Fibroblast of peridontal ligament (primary cell): Measurements from ENCODE around the gene RRP15.

Experiments
- DNase-seq: peaks from one replicate; pipeline ENCODE4 v3.0.0-alpha.2; 2010; ENCODE audit errors: extremely low read depth

Gene RRP15

DNA sequence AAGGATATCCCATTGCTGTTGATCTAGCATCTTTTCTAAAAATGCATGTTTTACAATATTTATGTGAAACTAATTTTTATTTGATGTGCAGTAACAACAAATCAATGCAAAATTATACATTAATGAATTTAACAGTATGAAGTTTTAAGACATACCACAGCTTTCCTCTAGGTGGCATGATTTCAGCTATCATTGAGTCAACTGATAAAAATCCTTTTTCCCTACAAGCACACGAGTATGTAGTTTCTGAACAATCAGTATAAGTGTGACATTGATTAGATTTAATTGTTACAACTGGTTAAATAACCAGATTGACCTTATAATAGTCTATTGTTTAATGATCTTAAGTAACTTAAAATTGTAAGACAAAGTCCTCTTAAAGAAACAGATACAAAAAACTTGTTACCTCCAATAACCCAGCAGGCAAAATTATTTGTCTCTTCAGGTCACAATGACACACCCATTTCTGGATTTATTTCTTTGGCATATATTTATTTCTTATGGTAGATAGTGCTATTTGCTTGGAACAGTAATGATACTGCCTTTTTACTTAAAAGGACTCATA lies 54.3 kb downstream of the RRP15 start:
- DNase-seq, result peak; percentile 76

GRCh38 chr1:218341325-218341724 lies 56.2 kb downstream of the RRP15 start:
- no peak for DNase-seq

DNA sequence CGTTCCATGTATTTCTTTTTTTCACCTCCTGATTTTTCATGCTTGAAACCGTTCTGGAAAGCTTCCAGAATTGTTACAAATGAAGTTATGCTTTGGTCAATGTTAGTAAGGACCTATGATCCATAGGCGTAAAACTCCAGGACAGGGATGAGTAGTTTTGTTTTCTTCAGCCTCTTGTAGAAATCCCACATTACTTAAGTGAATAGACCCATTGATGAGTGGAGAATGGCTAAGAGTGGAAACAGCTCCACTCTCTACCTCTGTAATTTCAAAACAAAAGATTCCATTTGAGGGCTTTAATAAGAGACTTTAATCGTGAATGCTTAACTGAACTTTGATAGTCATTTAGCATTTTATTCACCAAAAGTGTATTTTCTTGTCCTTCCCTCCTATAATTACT lies 57.0 kb downstream of the RRP15 start:
- no peak for DNase-seq

DNA sequence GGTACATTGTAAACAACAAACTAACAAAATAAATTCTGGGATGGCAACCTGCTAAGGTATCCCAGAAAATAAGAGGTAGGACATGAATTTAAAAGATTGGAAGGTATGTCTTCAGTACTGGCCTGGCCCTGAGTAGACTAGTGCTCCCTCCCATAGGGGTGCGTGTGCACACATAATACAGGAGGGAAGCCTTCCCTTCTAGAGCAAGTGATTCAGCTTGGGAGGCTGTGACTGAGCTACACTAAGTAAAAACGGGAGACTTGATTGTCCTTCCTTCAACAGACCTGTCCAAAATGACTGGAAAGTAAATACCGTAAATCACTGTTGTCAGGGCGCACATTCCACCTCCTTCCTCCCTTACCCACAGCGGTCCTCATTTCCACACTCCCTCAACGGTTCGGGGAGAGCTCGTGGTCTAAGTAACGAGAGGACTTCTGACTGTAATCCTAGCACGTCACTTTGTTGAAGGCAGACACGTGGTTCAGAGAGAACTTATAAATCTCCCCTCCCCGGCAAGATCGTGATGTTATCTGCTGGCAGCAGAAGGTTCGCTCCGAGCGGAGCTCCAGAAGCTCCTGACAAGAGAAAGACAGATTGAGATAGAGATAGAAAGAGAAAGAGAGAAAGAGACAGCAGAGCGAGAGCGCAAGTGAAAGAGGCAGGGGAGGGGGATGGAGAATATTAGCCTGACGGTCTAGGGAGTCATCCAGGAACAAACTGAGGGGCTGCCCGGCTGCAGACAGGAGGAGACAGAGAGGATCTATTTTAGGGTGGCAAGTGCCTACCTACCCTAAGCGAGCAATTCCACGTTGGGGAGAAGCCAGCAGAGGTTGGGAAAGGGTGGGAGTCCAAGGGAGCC lies 60.0 kb downstream of the RRP15 start, which contains the start of gene TGFB2:
TSS of gene TGFB2 (plus strand) at position 523 of the 859 bp plus-strand sequence. CDS start 1,366 bp downstream, outside the sequence.
- DNase-seq, result peak; percentile 96

DNA sequence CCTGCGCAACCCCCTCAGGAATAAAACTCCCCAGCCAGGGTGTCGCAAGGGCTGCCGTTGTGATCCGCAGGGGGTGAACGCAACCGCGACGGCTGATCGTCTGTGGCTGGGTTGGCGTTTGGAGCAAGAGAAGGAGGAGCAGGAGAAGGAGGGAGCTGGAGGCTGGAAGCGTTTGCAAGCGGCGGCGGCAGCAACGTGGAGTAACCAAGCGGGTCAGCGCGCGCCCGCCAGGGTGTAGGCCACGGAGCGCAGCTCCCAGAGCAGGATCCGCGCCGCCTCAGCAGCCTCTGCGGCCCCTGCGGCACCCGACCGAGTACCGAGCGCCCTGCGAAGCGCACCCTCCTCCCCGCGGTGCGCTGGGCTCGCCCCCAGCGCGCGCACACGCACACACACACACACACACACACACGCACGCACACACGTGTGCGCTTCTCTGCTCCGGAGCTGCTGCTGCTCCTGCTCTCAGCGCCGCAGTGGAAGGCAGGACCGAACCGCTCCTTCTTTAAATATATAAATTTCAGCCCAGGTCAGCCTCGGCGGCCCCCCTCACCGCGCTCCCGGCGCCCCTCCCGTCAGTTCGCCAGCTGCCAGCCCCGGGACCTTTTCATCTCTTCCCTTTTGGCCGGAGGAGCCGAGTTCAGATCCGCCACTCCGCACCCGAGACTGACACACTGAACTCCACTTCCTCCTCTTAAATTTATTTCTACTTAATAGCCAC lies 60.7 kb downstream of the RRP15 start:
- peak; percentile 74 for DNase-seq

- DNase-seq, result peak; percentile 61
Measured at GRCh38 chr1:218346391-218347204, 61.5 kb downstream of the RRP15 start.

- peak; percentile 70 for DNase-seq
Measured at GRCh38 chr1:218347336-218347722, 62.2 kb downstream of the RRP15 start.

- DNase-seq, result peak; percentile 90
Measured at GRCh38 chr1:218347723-218348627, 62.9 kb downstream of the RRP15 start.

GRCh38 chr1:218348628-218349071 lies 63.6 kb downstream of the RRP15 start:
- DNase-seq, result peak; percentile 50

DNA sequence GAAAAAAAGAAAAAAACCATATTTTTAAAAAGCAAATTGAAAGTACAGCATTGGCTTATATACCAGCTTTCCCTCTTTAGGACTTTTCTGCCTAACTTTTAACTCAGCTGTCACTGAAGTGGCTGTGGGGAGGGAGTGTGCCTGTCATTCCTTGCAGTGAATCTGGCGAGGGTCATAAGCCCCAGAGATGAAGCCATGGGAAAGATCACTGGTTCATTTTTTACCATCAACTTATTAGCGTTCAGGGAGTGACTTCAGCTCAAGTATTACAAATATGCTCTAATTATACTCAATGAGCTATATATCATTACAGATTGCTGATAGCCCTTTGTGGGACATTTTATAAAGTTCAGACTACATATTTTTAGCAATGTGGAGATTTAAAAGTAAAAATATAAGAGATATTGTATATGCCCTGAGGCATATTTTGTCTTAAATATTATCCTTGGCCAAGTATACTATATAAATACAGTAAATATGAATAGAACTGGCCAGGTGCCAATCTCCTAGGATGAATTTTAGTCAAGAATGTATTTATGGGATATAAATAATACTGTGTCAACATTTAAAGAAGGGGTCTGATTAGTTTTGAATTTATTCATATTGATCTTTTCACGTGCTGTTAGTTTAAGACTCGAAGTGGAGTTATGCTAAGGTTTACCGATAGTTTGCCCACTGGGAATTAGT lies 64.4 kb downstream of the RRP15 start:
- peak; percentile 39 for DNase-seq

DNA sequence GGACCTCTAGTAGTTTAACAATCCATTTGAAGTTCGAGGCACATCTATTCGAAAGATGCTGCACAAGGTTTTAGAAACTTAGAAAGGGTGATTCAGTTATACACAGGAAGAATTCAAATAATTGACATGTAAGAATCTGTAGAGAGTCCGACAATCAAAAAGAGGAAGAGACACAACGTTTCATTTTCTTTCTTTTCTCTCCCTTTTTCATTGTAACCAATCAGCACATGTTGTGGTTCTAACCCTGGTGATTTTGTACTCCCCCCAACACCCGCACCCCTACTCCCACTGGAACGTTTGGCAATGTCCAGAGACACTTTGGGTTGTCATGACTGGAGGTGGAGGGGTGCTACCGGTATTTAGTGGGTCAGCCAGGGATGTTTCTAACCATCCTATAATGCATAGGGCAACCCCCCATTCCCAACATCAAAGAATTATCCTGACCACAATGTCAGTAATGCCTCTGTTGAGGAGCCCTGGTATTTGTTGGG lies 65.0 kb downstream of the RRP15 start:
- DNase-seq, result no peak

DNA sequence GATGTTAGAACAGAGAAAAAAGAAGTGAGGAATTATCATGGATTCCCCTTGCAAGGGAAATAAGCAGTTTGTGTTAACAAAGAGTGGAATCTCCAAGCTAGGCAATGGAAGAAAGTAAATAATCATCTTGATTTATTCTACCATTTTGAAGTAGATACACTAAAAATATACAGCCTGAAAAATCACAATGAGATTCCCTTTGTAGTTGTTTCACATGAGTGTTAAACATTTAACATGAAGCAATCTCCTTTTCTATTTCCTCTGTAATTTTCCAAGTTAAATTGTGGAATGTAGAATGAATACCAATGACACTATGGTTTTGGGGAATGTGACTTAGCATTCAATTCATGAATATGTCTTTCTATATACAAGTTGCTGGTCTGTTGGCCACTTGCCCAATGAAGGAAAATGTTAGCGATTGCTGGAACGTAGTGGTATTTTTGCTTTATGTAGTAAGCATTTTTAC lies 65.7 kb downstream of the RRP15 start:
- peak; percentile 95 for DNase-seq

GRCh38 chr1:218351391-218352074 lies 66.4 kb downstream of the RRP15 start:
- peak; percentile 79 for DNase-seq

DNA sequence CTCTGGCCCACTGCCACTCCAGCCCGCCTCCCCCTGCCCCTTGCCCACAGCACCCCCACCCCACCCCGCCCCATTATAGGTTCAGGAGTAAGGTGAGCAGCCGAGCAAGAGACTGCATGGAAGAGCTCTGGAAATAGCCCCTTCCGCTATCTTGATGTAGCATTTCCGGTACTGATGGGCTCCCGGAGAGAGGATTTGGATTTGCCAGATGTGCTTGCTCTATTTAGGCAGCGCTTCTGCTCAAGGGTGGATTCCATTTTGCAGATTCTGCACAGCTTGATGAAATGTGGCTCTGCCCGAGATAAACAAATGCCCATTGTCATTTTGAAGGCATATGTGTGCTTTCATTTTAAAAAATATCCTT lies 67.0 kb downstream of the RRP15 start:
- DNase-seq, result no peak

DNA sequence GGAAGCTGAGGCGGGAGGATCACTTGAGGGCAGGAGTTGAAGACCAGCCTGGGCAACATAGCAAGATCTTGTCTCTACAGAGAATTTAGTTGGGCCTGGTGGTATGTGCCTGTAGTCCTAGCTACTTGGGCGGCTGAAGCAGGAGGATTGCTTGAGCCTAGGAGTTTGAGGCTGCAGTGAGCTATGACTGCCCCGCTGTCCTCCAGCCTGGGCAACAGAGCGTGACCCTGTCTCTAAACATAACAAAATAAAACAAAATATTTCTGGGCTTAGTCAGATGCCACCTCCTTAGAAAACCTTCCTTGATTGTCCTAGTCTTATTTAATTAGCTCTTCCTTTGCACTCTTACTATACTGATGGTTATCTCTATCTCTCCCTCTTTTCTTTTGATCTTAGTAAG lies 68.6 kb downstream of the RRP15 start:
- DNase-seq, result no peak

GRCh38 chr1:218355278-218355677 lies 70.2 kb downstream of the RRP15 start:
- DNase-seq, result no peak

- DNase-seq, result no peak
Measured at GRCh38 chr1:218357211-218357892, 72.3 kb downstream of the RRP15 start.

DNA sequence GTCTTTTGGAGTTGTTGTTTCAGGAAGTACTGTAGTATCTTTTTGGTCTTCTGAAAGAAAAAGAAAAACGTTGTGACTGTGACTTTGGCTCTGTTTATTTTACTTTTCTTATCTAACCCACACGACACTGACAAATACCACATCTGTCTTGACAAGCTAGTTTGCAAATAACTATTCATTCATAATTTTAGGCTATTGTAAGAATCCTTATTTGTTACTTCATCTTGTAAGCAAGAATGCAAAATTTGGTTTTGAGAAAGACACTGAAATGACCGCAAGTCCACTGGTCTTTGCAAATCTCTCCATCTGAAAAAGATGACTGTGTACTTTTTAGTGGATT lies 72.8 kb downstream of the RRP15 start:
- DNase-seq, result no peak
